Activated CD4-positive, alpha-beta T cell treated with anti-CD3 and anti-CD28 coated beads, Interleukin-2, amount 50 U/mL, for 48 hours (primary cell): ENCODE data around the gene KCNQ2.

Experiments
- DNase-seq, 2 experiments: peaks; one replicate each; pipeline ENCODE4 v3.0.0-alpha.2; 2020

The KCNQ2 gene

DNA sequence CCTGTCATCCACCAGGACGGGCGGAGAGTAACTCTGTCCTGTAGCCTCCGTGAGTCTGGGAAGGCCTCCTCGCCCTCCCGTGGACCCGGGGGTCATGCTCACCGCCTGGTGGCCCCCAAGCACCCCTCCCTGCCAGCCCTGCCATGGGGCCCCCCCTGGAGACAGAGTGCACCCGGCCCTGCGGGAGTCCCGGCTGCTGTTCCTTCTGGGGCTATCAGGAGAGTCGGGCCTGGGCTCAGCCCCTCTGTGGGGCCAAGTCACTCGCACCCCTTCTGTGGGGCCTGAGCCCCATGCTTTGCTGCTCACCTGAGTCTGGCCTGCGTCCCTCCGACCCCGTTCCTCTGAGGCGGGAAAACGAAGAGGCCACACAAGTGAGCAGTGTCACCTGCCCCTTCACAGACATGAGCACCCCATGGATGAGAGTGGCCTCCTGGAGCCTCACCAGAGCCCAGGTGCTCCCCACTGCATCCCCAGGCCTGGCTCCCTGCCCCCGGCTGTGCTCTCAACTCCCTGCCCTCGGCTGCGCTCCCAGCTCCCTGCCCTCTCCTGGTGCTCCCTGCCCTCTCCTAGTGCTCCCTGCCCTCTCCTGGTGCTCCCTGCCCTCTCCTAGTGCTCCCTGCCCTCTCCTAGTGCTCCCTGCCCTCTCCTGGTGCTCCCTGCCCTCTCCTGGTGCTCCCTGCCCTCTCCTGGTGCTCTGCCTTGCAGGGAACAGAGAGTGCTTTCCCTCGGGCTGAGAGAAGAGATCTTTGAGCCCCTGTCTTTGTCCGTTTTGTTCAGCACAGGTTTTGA, 106.7 kb downstream of the KCNQ2 start:
- no peak for DNase-seq

GRCh38 chr20:63364801-63365585, 107.5 kb downstream of the KCNQ2 start:
- no peak for DNase-seq

DNA sequence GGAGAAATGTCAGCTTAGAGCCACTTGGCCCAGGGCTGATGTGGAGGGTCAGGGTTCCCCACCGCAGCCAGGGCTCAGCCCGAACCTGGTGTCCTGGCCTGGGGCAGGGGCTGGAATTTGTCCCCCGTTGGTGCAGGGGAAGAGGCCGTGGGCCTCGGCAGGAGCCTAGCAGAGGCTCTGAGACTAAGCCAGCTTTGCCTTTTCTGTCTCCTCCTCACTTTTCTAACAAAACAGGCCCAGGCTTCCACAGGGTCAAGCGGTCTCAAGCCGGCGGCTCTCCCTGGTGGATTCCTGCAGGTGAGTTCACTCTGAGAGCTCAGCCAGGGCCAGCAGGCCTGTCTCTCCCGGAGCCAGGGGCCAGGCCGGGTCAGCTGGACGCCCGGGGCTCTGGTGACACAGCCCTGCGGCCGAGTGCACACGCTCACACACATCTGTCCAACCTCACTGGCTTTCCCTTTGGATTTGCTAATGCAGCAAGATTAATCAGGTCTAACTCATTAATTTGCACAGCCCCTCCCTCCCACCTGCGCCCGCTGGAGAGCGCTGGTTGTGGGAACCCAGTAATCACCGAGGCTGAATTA, 108.4 kb downstream of the KCNQ2 start:
- DNase-seq = no peak

GRCh38 chr20:63363013-63363957, 109.2 kb downstream of the KCNQ2 start:
- no peak for DNase-seq

DNA sequence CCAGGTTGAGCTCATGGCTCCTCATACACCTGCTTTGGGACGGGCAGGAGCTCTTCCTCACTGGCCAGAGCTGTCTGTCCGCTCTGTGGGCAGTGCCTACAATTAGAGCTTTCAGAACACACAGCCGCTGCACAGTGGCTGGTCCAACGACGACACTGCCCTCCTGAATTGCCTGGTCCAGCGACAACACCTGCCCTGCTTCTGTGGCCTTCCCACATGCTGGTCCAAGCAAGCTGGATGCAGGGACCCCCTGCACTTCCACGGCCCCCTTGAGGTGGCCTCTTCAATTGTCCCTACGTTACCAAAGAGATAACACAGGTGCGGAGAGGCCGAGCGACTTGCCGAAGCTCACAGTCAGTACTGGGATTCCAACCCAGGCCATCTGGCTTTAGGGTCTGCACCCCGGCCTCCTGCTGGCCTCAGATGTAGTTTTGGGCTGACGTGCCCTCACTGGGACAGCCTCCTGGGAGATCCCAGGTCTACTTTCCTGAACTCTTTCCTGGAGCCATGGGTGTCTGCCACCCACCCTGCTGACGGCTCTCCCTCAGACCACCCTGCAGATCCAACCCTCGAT, 109.9 kb downstream of the KCNQ2 start:
- no peak for DNase-seq

- DNase-seq = no peak
These were observed 110.7 kb downstream of the KCNQ2 start for GRCh38 chr20:63361519-63362435.

DNA sequence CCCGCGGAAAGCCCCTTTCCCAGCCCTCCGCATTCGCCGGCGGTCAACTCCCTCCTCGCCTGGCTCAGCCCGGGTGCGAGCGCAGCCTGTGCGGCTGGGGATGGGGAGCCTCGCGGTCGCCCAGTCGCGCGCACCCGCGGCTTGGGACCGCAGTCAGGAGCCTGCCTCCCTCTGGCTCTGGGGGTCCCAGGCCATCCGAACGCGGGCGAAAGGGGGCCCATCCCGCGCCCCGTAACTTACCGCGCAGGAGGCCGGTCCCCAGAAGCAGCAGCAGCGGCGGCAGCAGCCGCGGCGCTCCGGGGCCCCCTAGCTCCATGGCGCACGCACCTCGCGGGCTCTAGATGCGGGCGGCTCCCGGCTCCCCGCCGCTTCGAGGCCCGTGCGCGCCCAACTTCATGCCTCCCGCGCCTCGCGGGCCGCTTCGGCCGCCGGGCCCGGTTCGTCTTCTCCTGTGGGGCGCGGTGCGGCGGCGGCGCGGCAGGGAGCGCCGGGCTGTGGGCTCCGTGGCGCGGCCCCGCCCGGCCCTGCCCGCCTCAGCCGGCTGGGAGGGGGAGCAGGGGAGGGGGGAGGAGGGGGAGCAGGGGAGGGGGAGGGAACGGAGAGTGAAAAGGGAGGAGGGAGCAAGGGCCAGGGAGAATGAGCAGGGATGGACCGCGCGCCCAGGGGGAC, 111.5 kb downstream of the KCNQ2 start, which contains the start of gene CHRNA4:
Gene CHRNA4 (minus strand): TSS at position 500 of the 669 bp plus-strand sequence. CDS start 184 bp downstream, at position 316.
- no peak for DNase-seq

DNA sequence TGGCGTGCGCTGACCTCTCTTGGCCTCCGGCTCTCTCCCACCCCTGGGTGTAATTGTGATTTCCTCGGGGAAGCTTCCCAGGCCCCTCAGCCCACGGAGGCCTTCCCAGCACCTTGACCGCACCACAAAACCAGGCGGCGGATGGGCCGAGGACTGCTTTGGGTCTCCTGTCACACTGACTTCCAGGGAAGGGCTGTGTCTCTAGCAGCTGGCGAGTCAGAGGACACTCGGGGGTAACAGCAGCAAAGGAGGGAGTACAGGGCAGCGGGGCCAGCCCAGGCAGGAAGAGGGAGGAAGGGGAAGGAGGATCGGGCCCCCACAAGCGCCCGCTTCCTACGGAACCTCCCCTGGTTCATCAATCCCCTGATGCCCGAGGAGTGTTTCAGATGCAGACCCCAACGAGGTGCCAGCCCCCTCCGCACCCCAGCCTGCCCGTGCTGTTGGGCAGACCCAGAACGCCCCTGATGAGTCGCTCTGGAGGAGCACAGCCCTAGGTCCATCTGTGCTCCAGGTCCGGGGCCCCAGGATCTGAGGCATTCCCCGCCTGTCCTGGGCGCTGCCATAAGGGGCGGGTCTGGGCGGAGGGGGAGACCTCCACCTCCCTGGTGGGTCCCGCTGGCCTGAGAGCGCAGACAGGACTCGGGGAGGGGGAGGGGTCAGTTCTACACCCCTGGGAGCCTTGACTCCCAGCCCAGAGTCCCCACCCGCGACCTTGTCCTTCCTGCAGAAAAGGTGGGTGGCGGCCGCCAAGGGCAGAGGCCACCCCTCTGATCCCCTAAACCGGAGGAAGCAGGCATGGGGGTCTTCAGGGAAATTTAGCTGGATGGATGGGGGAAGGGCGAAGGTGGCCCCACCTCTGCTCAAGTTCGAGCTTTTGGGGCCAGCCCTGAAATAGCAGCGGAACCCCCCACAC, 112.3 kb downstream of the KCNQ2 start:
- DNase-seq = no peak

DNA sequence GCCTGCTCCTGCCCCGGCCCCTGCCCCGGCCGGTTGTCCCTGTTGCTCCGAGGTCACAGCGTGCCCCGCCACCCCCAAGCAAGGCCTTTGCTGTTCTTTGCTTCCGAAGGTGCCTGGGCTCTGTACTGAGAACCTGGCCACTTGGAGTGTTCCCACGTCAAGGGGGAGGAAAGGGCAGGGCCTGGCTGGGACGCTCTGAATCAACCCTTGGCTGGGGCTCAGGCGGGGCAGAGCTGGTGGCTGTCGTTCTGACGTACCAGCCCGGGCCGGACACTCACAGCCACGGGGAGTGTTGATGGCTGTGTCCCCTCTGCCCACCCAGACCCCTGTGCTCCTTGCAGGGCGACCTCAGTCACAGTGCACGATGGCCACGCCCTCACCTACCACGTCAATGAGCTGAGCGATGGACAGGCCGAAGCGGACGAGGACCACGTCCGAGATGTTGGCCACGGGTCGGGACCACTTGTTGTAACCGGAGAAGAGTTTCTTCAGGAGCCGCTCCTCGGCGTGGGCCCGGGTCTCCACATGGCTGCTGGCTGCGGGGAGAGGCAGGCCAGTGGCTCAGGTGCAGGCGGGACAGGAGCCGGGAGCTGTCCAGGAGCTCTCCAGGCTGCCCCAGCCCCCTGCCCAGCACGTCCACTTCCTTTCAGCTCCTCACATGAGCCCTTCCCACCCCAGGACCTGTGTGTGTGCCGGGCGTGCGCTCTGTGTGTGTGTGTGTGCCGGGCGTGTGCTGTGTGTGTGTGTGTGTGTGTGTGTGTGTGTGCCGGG, 113.1 kb downstream of the KCNQ2 start:
- DNase-seq = no peak

DNA sequence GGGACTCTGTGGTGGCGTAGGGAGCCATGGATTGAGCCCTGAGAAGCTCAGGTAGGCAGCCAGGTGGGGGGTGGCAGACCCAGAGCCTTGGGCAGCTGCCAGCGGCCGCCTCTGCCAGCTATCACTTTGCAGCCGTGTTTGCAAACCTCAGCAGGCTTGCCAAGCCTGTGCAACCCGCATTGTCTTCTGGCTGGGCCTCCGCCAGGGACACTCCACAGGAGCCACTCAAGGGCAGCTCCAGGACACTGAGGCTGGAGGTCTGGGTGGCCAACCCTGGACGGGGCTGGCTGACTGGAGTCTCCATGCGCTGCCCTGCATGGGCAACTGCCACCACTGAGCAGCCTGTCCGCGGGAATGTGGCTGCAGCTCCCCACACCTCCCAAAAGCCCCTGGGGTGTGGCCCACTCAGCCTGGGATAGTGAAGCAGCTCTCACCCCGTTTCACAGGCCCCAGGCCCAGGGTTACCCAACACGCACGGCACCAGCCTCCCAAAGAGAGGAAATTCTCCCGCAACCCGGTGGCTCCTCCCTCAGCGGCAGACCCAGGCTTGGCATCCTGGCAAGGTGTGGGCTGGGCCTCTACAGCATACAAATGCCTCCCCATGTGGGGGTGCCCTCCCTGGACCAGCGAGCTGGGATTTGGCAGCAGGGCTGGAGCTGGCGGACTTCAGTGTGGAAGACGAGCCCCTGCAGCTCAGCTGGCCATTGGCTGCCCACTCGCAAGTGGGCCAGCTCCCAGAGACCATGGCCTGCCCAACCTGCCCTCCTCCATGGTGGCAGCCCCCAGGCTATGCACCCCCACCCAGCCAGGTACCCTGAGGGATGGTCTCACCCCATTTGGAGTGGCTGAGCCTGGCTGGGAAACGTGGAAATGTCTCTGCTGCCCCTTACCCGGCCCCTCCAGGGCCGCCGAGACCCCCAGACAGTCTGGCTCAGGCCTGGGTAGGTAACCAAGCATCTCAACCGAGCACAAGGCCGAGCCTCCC, 114.2 kb downstream of the KCNQ2 start:
- DNase-seq = no peak

GRCh38 chr20:63356931-63357879, 115.2 kb downstream of the KCNQ2 start:
- DNase-seq = no peak

DNA sequence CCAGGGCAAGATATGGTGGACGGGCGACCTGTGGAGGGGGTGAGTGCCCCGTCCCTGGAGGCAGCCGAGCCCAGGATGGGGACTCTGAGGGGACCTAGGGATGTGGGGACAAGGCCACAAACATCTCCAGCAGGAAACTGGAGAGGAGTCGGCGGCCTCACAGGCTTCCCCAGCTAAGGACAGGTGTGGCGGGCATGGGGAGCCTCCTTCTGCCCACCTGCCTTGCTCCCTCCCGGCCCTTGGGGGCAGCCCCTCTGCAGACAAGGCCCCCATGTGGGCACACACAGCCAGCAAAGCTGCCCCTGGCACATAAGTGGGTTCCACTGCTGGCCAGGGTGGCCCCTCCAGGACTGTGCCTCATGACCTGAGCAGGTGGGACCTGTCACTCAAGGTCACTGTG, 115.9 kb downstream of the KCNQ2 start:
- DNase-seq = no peak

DNA sequence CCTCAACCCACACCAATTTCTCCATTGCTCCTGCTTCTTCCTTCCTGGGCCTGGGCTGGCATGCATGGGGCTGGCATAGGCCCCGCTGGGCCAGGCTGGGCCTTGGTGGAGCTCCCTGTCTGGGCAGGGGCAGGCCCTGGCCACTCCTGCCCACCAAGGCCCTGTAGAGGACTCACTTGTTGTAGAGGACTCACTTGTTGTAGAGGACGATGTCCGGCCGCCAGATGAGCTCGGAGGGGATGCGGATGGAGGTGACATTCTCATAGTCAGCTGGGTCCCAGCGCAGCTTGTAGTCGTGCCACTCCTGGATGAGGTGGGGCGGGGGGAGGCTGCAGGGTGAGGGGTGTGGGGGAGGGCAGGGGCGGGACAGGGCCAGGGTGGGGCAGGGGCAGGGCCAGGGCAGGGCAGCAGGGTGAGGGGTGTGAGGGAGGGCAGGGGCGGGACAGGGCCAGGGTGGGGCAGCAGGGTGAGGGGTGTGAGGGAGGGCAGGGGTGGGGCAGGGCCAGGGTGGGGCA, 116.6 kb downstream of the KCNQ2 start:
- DNase-seq = no peak

- DNase-seq = no peak
These were observed 117.7 kb downstream of the KCNQ2 start for GRCh38 chr20:63354636-63355350.

DNA sequence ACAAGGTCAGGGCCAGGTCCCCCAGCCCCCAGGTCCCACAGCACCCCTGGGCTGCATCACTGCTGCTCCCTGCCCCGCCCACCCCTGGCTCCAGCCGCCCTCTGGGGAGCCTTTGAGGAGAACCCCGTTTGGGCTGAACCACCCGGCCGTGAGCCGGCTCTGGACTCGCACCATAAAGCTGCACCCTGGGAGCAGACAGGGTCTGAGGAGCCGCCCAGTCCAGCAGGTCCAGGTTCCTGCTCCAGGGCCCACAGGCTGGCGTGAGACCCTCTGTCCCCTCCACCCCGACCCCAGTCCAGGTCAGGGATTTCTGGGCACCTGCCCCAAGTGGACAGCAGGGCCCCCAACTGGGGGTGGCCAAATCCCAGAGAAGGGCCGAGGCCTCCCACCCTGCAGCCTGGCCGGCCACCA, 119.6 kb downstream of the KCNQ2 start:
- no peak for DNase-seq
